HG03039 (cell line): ENCODE measurements around the gene CRTC2.
"Not testable (repeated sequence)": the region's sequence is repeated elsewhere in the genome, so short reads cannot be mapped to it uniquely, and the experiment has no call there.

Experiments used
- ATAC-seq: cut with Tn5 transposase; IDR thresholded peaks from one replicate; pipeline ENCODE4 v1.9.1; 2021; ENCODE audit warnings: mild to moderate bottlenecking, moderate library complexity; ENCODE audit not compliant: unreplicated experiment

The CRTC2 gene

GRCh38 chr1:153929981-153930948 lies 28.1 kb downstream of the CRTC2 start:
- no peak for ATAC-seq

DNA sequence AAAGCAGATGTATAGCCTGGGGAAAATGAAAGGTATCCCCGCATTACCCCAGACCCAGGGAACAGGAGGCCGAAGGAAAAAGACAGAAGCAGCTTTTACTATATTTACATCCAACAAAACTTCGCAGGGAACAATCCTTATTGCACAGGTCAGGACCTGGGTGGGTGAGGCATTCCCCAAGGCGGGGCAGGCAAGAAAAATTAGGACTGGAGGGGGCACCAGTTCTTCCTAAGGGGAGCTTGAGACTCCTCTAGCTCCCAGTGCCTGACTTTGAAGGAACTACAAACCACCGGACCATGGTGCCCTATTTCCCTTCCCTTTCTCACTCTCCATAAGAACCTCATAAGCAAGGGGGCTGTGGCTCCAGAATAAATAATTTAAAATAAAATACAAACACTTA lies 29.0 kb downstream of the CRTC2 start:
- no peak for ATAC-seq

- no peak for ATAC-seq
These were observed 29.5 kb downstream of the CRTC2 start for GRCh38 chr1:153928791-153929341.

DNA sequence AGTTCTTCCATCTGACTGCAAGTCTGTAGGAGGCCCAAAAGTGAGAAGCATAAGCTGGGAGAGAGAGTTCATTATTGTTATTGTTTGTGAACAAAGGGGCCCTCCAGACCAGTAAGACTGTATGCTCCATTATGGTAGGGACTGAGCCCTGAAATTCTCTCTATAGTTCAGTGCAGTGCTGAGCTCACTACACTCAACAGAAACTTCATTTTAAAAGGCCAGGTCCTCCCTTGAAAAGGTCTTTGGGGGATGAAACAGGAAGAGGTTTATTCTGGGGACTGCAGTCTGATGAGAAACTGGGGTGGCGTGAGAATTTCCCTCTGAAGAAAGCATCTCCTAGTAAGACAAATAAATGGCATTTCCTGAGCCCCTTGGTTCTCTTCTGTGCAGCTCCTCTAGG lies 30.2 kb downstream of the CRTC2 start:
- no peak for ATAC-seq

DNA sequence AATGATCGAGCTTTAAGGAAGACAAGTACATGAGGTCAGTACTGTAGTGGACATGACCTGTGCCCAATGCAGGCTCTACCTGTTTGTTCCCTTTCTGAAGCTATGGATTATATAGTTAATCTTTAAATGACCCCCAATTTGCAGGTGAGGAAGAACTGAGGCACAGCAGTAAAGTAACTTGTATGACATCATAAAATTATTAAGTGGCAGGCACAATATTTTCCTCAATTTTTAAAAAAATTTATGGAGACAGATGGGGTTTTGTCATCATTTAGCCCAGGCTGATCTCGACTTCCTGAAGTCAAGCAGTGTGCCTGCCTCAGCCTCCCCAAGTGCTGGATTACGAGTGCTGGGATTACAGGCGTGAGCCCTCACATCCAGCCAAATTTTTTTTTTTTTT lies 32.0 kb downstream of the CRTC2 start:
- ATAC-seq = no peak

- peak; percentile 92 for ATAC-seq
These were observed 35.2 kb downstream of the CRTC2 start, which contains the start of gene GATAD2B for GRCh38 chr1:153922972-153923925. Gene GATAD2B, minus strand, starts transcription at chr1:153922972. Its CDS starts 94,625 bp downstream, at chr1:153828347.

GRCh38 chr1:153922076-153922971 lies 36.1 kb downstream of the CRTC2 start:
- ATAC-seq = peak; percentile 13

DNA sequence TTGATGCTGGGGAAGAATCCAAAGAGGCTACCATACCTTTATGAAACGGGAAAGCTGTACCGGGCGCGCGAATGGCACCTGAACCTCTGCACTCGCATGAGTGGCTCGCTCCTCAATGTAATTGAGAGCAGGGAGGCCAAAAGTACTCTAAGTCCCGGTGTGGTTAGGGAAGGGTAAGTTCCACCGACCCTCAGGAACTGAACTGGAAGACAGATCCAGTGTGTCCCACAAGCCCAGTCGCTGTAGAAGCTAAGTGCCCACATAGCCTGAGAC lies 36.7 kb downstream of the CRTC2 start:
- ATAC-seq = no peak

GRCh38 chr1:153921080-153921802 lies 37.2 kb downstream of the CRTC2 start:
- no peak for ATAC-seq

DNA sequence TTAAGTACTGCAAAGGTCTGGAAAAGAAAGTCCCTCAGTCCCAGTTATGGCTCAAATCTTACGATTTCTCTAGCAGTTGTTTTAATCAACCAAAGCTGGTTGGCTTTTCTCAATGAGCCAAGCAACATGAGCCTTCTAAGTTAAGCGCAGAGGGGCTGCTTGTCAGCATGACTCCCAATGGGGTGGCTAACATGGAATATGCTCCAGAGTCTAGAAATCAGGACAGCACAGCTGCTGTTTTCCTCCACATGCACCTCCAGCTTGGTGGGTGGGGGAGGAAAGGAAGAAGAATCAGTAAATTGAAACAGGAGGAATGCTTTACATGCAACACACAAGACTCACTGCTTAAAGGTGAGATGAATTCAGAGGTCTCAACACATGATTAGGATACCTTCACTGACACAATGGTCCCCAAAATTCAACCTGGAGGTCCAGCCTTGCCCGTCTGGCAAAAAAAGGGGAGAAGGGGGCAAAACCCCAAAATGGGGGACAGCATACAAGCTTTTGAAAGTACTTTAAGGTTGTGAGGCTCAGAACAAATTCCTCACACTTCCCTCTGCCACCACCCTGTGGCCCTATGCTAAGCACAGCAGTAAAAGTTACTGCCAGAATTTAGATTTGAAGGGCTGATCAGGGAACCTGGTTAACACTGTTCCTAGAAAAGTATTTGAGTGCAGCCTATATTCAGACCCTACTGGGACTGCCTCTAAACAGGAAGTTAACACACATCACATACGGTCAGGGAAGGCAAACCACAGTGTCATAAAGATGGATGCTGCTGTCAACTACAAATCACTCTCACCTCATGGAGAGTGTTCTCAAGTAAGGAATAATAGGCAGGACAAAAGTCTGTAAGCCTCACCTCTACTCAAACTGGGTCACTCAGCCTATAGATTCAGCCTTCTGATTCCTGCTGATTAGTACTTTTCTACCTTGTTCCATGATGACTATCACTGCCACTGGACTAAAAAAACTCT lies 38.2 kb downstream of the CRTC2 start:
- no peak for ATAC-seq

DNA sequence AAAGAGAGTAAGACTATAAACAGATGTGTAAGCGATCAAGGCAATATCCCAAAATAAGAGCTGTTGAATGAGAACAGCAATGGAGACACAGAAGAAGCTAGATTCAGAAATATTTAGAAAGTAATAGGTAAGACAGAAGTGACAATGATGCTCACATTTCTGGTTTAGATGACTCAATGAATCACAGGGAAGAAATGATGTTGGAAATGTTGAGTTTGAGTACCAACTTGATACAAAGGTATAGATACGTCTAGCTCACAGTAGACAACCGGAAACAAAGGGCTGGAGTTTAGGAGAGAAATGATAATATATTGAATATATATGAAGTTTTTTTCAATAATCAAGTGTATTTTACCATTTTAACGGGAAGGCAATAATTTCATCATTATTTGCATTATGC lies 42.1 kb downstream of the CRTC2 start:
- no peak for ATAC-seq

DNA sequence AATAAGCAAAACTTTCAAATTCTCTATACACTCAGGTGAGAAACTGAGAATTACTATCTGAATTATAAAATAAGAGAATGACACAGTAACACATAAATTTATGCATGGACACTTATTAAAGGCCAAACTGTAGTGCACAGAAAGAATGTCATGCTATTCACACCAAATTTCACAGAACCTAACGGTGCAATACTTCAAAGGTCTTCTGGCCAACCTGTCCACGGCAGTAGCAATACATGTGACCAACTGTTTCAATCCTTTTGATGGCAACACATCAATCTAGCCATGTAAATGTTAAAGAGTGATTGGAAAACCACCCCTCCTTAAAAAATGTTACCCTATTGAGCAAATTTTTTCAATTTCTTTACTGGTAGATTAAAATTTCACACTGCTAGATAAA lies 46.1 kb downstream of the CRTC2 start:
- ATAC-seq = no peak

DNA sequence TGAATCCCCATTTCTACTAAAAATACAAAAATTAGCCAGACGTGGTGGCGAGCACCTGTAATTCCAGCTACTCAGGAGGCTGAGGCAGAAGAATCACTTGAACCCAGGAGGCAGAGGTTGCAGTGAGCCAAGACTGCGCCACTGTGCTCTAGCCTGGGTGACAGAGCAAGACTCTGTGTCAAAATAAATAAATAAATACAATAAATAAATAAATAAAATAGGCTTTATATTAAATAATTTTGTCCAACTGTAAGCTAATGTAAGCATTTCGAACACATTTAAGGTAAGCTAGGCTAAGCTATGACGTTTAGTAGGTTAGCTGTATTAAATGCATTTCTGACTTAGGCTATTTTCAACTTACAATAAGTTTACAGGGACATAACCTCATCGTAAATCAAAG lies 47.9 kb downstream of the CRTC2 start:
- ATAC-seq = not testable (repeated sequence)

GRCh38 chr1:153908071-153908470 lies 50.3 kb downstream of the CRTC2 start:
- no peak for ATAC-seq

GRCh38 chr1:153907134-153907533 lies 51.3 kb downstream of the CRTC2 start:
- ATAC-seq = no peak

GRCh38 chr1:153906396-153906795 lies 52.0 kb downstream of the CRTC2 start:
- ATAC-seq = no peak

DNA sequence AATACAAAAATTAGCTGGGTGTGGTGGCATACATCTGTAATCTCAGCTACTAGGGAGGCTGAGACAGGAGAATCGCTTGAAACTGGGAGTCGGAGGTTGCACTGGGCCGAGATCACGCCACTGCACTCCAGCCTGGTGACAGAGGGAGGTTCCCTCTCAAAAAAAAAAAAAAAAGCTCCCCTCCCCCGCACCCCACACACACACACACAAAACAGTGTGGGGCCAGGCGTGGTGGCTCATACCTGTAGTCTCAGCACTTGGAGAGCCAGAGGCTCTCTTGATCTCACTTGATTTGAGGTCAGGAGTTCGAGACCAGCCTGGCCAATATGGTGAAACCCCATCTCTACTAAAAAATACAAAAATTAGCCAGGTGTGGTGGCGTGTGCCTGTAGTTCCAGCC lies 52.5 kb downstream of the CRTC2 start:
- not testable (repeated sequence) for ATAC-seq

DNA sequence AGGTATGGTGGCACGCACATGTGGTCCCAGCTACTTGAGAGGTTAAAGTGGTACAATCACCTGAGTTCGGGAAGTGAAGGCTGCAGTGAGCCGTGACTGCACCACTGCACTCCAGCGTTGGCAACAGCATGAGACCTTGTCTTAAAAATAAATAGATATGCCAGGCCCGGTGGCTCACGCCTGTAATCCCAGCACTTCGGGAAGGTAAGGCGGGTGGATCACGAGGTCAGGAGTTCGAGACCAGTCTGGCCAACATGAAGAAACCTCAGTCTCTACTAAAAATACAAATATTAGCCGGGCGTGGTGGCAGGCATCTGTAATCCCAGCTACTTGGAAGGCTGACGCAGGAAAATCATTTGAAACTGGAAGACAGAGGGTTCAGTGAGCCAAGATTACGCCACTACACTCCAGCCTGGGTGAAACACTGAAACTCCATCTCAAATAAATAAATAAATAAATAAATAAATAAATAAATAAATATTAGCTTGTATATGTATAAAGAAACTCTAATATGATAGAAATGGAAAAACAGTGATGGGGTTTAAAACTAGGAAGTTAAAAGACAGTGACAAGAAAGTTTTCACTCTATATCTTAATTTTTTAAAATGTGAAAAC lies 54.5 kb downstream of the CRTC2 start:
- no peak for ATAC-seq
